ENCODE data around the gene UBXN2A. TPM values are rescaled to one million over a fixed set of nuclear protein-coding genes. Genes with fewer than 3 reads are reported as not detected.

UBXN2A gene
- total and polyA plus RNA-seq, 2 experiments from 2014 or later = 14.7 to 19.3 TPM

DNA sequence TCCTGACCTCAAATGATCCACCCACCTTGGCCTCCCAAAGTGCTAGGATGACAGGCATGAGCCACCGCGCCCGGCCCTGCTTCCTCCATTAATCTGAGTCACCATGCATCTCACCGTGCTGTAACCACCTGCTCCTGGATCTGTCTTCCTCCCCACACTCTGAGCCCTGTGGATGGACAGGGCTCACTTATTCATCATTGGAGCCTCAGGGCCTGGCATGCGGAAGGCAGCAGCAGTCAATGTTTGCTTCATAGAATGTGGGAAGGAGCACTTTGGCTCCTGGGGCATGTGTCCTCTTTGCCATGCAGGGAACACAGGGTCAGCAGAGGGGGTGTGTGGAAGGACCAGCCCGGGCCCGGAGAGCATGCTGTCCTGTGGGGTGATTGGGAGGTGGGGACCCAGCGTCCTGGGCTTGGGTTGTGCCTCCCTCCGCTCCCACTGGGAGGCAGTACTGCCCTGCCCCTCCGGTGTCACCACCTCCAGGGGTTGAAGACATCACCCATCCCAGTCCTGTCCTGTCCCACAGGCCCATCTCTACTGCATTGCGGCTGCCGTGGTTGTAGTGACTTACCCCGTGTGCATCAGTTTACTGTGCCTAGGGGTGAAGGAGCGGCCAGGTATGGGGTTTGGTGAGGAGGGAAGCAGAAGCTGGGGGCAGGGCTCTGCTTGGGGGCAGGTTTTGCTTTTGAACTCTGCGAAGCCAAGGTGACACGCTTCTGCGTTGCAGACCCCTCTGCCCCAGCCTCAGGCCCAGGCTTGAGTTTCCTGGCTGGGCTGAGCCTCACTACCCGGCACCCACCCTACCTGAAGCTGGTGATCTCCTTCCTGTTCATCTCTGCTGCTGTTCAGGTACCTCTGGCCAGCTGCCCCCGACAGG, 81.1 kb downstream of the UBXN2A start:
- Histone ChIP-seq H3K4me1 (ENCODE audit: low read depth) (no peaks in the 10 kb centered on the region), H3K27ac (no peak overlapping the region), H3K9me3 (ENCODE audit: low read depth) (no peaks in the 10 kb centered on the region), H3K36me3 (no peaks in the 10 kb centered on the region), H3K27me3 (no peaks in the 10 kb centered on the region), H3K4me3 (no peak overlapping the region)
- TF ChIP-seq, protein P1, sequence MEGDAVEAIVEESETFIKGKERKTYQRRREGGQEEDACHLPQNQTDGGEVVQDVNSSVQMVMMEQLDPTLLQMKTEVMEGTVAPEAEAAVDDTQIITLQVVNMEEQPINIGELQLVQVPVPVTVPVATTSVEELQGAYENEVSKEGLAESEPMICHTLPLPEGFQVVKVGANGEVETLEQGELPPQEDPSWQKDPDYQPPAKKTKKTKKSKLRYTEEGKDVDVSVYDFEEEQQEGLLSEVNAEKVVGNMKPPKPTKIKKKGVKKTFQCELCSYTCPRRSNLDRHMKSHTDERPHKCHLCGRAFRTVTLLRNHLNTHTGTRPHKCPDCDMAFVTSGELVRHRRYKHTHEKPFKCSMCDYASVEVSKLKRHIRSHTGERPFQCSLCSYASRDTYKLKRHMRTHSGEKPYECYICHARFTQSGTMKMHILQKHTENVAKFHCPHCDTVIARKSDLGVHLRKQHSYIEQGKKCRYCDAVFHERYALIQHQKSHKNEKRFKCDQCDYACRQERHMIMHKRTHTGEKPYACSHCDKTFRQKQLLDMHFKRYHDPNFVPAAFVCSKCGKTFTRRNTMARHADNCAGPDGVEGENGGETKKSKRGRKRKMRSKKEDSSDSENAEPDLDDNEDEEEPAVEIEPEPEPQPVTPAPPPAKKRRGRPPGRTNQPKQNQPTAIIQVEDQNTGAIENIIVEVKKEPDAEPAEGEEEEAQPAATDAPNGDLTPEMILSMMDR (IDR thresholded peaks at IDR 0.05; ENCODE audit: low read depth, low read length) = peak; percentile 23
- peak in 1 of 2 donors; percentile 17 for DNase-seq (ENCODE audit: low read depth in 1 of 2, low spot score in 1 of 2)

DNA sequence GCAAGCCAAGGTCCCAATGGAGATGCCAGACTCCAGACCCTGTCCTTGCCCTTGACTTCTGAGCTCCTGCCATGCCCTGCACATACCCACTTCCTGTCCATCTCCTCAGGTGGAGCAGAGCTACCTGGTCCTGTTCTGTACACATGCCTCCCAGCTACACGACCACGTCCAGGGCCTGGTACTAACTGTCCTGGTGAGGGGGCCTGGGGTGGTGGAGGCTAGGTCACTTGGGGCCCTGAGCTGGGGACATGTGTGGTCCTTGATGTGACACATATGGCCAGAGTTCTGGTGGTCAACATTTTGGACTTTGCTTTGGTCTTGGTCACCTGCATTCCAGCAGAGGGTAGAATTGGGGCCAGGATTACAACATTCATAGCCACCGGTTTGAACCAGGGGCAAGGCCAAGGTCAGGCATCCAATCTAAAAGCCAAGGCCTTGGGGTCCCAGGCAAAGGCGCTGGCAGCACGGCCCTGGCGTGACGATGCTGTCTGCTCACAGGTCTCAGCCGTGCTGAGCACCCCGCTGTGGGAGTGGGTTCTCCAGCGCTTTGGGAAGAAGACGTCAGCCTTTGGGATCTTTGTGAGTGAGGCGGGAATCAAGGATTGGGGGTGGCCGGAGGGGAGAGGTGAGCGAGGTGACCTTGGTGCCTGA, 82.2 kb downstream of the UBXN2A start:
- H3K9me3 ChIP-seq (ENCODE audit: low read depth) = no peaks in the 10 kb centered on the region
- DNase-seq (ENCODE audit: low read depth in 1 of 2, low spot score in 1 of 2) = no peak
- H3K4me3 ChIP-seq = no peak overlapping the region
- no peaks in the 10 kb centered on the region for H3K27me3 ChIP-seq
- no peak overlapping the region for H3K27ac ChIP-seq
- TF ChIP-seq, protein P1 (IDR thresholded peaks at IDR 0.05; ENCODE audit: low read depth, low read length) = no peak
- H3K4me1 ChIP-seq (ENCODE audit: low read depth) = no peaks in the 10 kb centered on the region
- no peaks in the 10 kb centered on the region for H3K36me3 ChIP-seq

DNA sequence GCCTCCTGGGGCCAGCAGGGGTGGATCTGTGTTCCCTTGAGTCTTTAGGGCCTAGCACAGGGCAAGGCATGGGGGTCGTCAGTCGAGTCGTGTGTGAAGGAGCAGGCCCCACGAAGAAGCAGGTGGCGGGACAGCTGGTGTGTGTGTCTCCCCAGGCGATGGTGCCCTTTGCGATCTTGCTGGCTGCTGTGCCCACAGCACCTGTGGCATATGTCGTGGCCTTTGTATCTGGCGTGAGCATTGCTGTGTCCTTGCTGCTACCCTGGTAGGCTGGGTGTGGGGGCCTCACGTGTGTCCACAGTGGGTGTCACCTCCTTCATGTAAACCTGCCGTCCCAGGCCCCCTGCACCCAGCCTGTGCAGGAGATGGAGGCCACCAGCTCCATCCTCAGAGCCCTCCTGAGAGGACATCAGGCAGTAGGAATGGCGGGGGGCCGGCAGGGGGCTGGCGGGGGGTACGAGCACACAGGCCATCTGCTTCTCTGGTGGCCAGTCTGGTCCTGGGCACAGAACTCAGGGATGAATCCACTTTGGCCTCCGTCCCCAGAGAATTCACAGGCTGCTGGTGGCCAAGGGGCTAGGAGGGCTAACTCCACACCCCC, 82.8 kb downstream of the UBXN2A start:
- Histone ChIP-seq H3K9me3 (ENCODE audit: low read depth) (no peaks in the 10 kb centered on the region), H3K27me3 (no peaks in the 10 kb centered on the region), H3K4me1 (ENCODE audit: low read depth) (no peaks in the 10 kb centered on the region), H3K27ac (no peak overlapping the region), H3K4me3 (no peak overlapping the region), H3K36me3 (no peaks in the 10 kb centered on the region)
- TF ChIP-seq, protein P1 (IDR thresholded peaks at IDR 0.05; ENCODE audit: low read depth, low read length) = no peak
- no peak for DNase-seq (ENCODE audit: low read depth in 1 of 2, low spot score in 1 of 2)

DNA sequence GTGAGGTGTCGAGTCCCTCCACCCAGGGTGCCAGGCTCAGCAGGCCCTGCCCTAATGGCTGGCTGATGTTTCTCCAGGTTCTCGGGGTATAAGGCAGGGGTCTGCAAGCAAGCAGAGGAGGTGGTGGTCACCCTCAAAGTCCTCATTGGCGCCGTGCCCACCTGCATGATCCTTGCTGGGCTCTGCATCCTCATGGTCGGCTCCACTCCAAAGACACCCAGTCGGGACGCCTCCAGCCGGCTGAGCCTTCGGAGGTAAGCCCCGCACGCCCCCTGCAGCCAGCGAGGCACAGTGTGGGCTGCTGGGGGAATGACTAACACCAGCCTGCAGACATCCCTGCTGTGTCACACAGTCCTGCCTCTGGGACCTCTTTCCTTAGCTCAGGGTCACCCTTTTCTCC, 83.8 kb downstream of the UBXN2A start:
- H3K27me3 ChIP-seq = no peaks in the 10 kb centered on the region
- DNase-seq (ENCODE audit: low read depth in 1 of 2, low spot score in 1 of 2) = peak in 1 of 2 donors; percentile 57
- TF ChIP-seq, protein P1 (IDR thresholded peaks at IDR 0.05; ENCODE audit: low read depth, low read length) = peak; percentile 54
- no peaks in the 10 kb centered on the region for H3K4me1 ChIP-seq (ENCODE audit: low read depth)
- H3K4me3 ChIP-seq = no peak overlapping the region
- peaks cover under 1% of the 10 kb centered on the region for H3K36me3 ChIP-seq
- no peaks in the 10 kb centered on the region for H3K9me3 ChIP-seq (ENCODE audit: low read depth)
- H3K27ac ChIP-seq = no peak overlapping the region

DNA sequence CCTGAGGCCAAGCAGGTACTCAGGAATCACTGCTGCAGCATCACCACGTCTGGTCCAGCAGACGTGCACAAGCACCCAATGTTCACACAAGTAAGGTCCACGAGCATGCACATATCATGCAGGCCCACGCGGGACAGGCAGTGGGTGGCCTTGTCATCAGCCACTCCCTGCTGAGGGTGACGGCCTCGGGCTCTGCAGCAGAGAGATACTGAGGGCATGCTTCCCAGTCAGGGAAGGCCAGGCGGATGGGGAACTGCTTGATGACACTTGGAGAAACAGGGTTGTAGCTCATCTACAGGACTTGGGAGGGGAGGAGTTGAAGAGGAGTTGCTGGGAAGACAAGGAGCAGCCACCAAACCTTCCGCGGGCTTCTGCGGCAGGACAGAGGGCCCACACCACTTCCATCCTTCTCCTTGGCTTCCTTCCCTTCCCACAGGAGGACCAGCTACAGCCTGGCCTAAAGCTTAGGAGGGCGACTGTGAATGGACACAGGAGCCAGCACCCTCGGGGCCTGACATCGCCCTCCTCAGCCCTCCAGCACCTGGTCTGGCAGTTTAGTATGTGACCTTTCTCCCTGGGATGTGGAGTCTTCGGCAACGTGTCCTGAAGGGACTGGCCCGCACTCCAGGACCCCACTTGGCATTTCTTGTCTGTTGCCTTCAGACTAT, 84.9 kb downstream of the UBXN2A start:
- no peak for DNase-seq (ENCODE audit: low read depth in 1 of 2, low spot score in 1 of 2)
- Histone ChIP-seq H3K4me3 (no peak overlapping the region), H3K27me3 (no peaks in the 10 kb centered on the region), H3K27ac (no peak overlapping the region), H3K9me3 (ENCODE audit: low read depth) (no peaks in the 10 kb centered on the region), H3K4me1 (ENCODE audit: low read depth) (no peaks in the 10 kb centered on the region), H3K36me3 (peaks cover 8% of the 10 kb centered on the region)
- TF ChIP-seq, protein P1 (IDR thresholded peaks at IDR 0.05; ENCODE audit: low read depth, low read length) = no peak

All from cardiac muscle cell (in vitro differentiated cells and primary cell).